Neuronal stem cell (in vitro differentiated cells): Measurements from ENCODE around the gene RMDN3.

Source experiments
- DNase-seq: peaks from one replicate; pipeline ENCODE4 v3.0.0-alpha.2; 2013; ENCODE audit warnings: low spot score
- H2AFZ ChIP-seq: one replicate; pipeline ENCODE4 v1.6.1; 2013; ENCODE audit warnings: mild to moderate bottlenecking, low read length, inconsistent platforms
- H2AK5ac ChIP-seq: 2 replicates; pipeline ENCODE4 v1.6.1; 2013; ENCODE audit warnings: low read depth, mild to moderate bottlenecking, inconsistent platforms, low read length, moderate library complexity, mixed read lengths
- H2BK120ac ChIP-seq: 2 replicates; pipeline ENCODE4 v1.6.1; 2013; ENCODE audit warnings: low read depth, mild to moderate bottlenecking, inconsistent platforms, low read length, moderate library complexity, mixed read lengths
- H2BK12ac ChIP-seq: one replicate; pipeline ENCODE4 v1.6.1; 2013; ENCODE audit warnings: low read length, inconsistent platforms
- H2BK15ac ChIP-seq: 2 replicates; pipeline ENCODE4 v1.6.1; 2013; ENCODE audit warnings: mild to moderate bottlenecking, low read length, inconsistent platforms, mixed read lengths
- H2BK5ac ChIP-seq: one replicate; pipeline ENCODE4 v1.6.1; 2013; ENCODE audit warnings: inconsistent platforms, mild to moderate bottlenecking, low read length, moderate library complexity
- H3K14ac ChIP-seq: one replicate; pipeline ENCODE4 v1.6.1; 2013; ENCODE audit warnings: low read length, inconsistent platforms
- H3K18ac ChIP-seq: 2 replicates; pipeline ENCODE4 v1.6.1; 2013; ENCODE audit warnings: low read length, inconsistent platforms
- H3K23ac ChIP-seq: 2 replicates; pipeline ENCODE4 v1.6.1; 2013; ENCODE audit warnings: low read depth, mild to moderate bottlenecking, mixed read lengths, low read length, inconsistent platforms; ENCODE audit not compliant: poor library complexity
- H3K27ac ChIP-seq: replicated peaks from 3 replicates; pipeline ENCODE4 v1.5.1; 2013; ENCODE audit warnings: low read length, inconsistent platforms
- H3K27me3 ChIP-seq, 3 experiments: 2 replicates each; pipeline ENCODE4 v1.6.1; 2013; ENCODE audit warnings: low read length in 3 of 3, mild to moderate bottlenecking in 2 of 3, inconsistent platforms in 1 of 3, low read depth in 1 of 3, mixed read lengths in 1 of 3, moderate library complexity in 1 of 3; ENCODE audit not compliant: control insufficient read depth in 3 of 3, insufficient read depth in 3 of 3
- H3K36me3 ChIP-seq, 2 donors: replicated peaks in 1 of 2; 2 replicates each; pipeline ENCODE4 v1.6.1; 2013; ENCODE audit warnings: low read length in 2 of 2; ENCODE audit not compliant: control insufficient read depth in 2 of 2, insufficient read depth in 2 of 2
- H3K4ac ChIP-seq: 2 replicates; pipeline ENCODE4 v1.6.1; 2013; ENCODE audit warnings: inconsistent platforms, mild to moderate bottlenecking, low read length, moderate library complexity
- H3K4me1 ChIP-seq, 2 donors: 1 replicate in 1 of 2; 2 replicates in 1 of 2; pipeline ENCODE4 v1.6.1; 2013; ENCODE audit warnings: low read length in 2 of 2, low read depth in 1 of 2; ENCODE audit not compliant: control insufficient read depth in 2 of 2, insufficient read depth in 1 of 2
- H3K4me2 ChIP-seq: one replicate; pipeline ENCODE4 v1.6.1; 2013; ENCODE audit warnings: mild to moderate bottlenecking, low read length, inconsistent platforms; ENCODE audit not compliant: insufficient read depth, poor library complexity, severe bottlenecking
- H3K4me3 ChIP-seq, 2 donors: 2 replicates each; pipeline ENCODE4 v1.5.1; 2013; ENCODE audit warnings: low read length in 2 of 2, mild to moderate bottlenecking in 2 of 2, inconsistent platforms in 1 of 2, moderate library complexity in 1 of 2
- H3K79me1 ChIP-seq: one replicate; pipeline ENCODE4 v1.6.1; 2013; ENCODE audit warnings: low read depth, mild to moderate bottlenecking, inconsistent platforms, low read length, moderate library complexity
- H3K9ac ChIP-seq: one replicate; pipeline ENCODE4 v1.6.1; 2013; ENCODE audit warnings: mild to moderate bottlenecking, low read depth, low read length, inconsistent platforms; ENCODE audit not compliant: poor library complexity
- H3K9me3 ChIP-seq, 2 donors: replicated peaks in 1 of 2; 2 replicates each; pipeline versions ENCODE3 to v1.6.1; 2013; ENCODE audit warnings: low read length in 2 of 2, mild to moderate bottlenecking in 2 of 2, inconsistent platforms in 1 of 2, low read depth in 1 of 2, mixed read lengths in 1 of 2, moderate library complexity in 1 of 2; ENCODE audit not compliant: control insufficient read depth in 2 of 2, insufficient read depth in 1 of 2
- H4K8ac ChIP-seq: one replicate; pipeline ENCODE4 v1.6.1; 2013; ENCODE audit warnings: low read depth, mild to moderate bottlenecking, inconsistent platforms, low read length, moderate library complexity
- H4K91ac ChIP-seq: one replicate; pipeline ENCODE4 v1.6.1; 2013; ENCODE audit warnings: low read length, low read depth, mild to moderate bottlenecking, inconsistent platforms; ENCODE audit not compliant: poor library complexity
- WGBS, 2 donors: extraction: QIAGEN DNeasy Blood & Tissue Kit; methylation state at CpG; one replicate each; pipeline ENCODE4 v1.1.7; 2013; ENCODE audit warnings: missing lambda C conversion rate in 2 of 2, mixed read lengths in 1 of 2; ENCODE audit not compliant: insufficient read length in 2 of 2, insufficient replicate concordance in 1 of 2; ENCODE audit errors: extremely low coverage in 2 of 2; 5-methylcytosine and 5-hydroxymethylcytosine counted together

RMDN3 gene

GRCh38 chr15:40716165-40716564 is 38.9 kb downstream of the RMDN3 start:
- no peaks in the 10 kb centered on the region for H3K27me3 ChIP-seq
- no peak overlapping the region for H3K18ac ChIP-seq
- no CpG with 5 or more reads among the region's 6 CpGs for WGBS, 2 donors
- no peak overlapping the region for H3K4me3 ChIP-seq
- H2AFZ ChIP-seq: no peak overlapping the region
- H3K4me2 ChIP-seq: no peak overlapping the region
- H2BK12ac ChIP-seq: no peak overlapping the region
- H3K14ac ChIP-seq: no peak overlapping the region
- H3K9ac ChIP-seq: no peak overlapping the region
- peaks cover 9 to 94% of the 10 kb centered on the region in 2 donors for H3K36me3 ChIP-seq
- H3K9me3 ChIP-seq: no peaks in the 10 kb centered on the region
- no peak overlapping the region for H3K4ac ChIP-seq
- no peak overlapping the region for H2BK120ac ChIP-seq
- H3K23ac ChIP-seq: no peak overlapping the region
- H2BK5ac ChIP-seq: no peak overlapping the region
- no peak for DNase-seq
- H3K79me1 ChIP-seq: no peaks in the 10 kb centered on the region
- no peak overlapping the region for H4K8ac ChIP-seq
- H3K27ac ChIP-seq: no peak overlapping the region
- H4K91ac ChIP-seq: no peak overlapping the region
- H3K4me1 ChIP-seq: no peaks in the 10 kb centered on the region
- H2BK15ac ChIP-seq: no peak overlapping the region
- H2AK5ac ChIP-seq: no peak overlapping the region

DNA sequence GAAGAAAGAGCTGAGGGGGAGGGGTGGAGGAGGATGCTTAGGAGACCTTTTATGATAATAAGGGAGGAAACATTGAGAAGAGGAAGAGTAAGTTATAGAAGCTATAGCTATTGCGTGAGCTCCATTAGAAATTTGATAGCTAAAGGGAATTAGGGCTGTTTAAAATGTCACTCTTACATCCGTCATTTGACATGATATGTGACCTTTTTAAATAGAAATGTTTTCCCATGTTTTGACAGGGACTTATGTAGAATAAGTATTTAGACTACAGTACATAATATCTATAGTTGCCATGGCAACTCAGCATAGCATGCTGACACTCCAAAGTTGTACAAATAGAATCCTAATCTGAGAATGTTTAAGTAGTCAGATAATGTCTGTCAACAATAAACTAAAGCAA is 40.9 kb downstream of the RMDN3 start:
- H4K91ac ChIP-seq: no peak overlapping the region
- no peak overlapping the region for H3K18ac ChIP-seq
- H3K79me1 ChIP-seq: no peaks in the 10 kb centered on the region
- no peaks in the 10 kb centered on the region for H3K27me3 ChIP-seq
- no peak overlapping the region for H3K14ac ChIP-seq
- no peak overlapping the region for H3K4me2 ChIP-seq
- WGBS, 2 donors: no CpG with 5 or more reads among the region's 2 CpGs
- H2BK5ac ChIP-seq: no peak overlapping the region
- H3K9ac ChIP-seq: no peak overlapping the region
- H2AK5ac ChIP-seq: no peak overlapping the region
- H3K27ac ChIP-seq: no peak overlapping the region
- H2BK15ac ChIP-seq: no peak overlapping the region
- no peaks in the 10 kb centered on the region for H3K9me3 ChIP-seq
- H3K36me3 ChIP-seq: peaks cover 16 to 91% of the 10 kb centered on the region in 2 donors
- no peak overlapping the region for H4K8ac ChIP-seq
- no peak overlapping the region for H2BK12ac ChIP-seq
- DNase-seq: no peak
- H3K23ac ChIP-seq: no peak overlapping the region
- H3K4me1 ChIP-seq: no peaks in the 10 kb centered on the region
- no peak overlapping the region for H2BK120ac ChIP-seq
- H3K4me3 ChIP-seq: no peak overlapping the region
- no peak overlapping the region for H2AFZ ChIP-seq
- H3K4ac ChIP-seq: no peak overlapping the region

GRCh38 chr15:40706121-40706520 is 48.9 kb downstream of the RMDN3 start:
- H3K4ac ChIP-seq: no peak overlapping the region
- no peak overlapping the region for H4K8ac ChIP-seq
- H3K36me3 ChIP-seq: peaks cover 17 to 93% of the 10 kb centered on the region in 2 donors
- no peak overlapping the region for H3K18ac ChIP-seq
- H2BK15ac ChIP-seq: no peak overlapping the region
- H3K27ac ChIP-seq: no peak overlapping the region
- no peak for DNase-seq
- H3K9me3 ChIP-seq: no peaks in the 10 kb centered on the region
- no CpG with 5 or more reads among the region's 2 CpGs for WGBS, 2 donors
- H4K91ac ChIP-seq: no peak overlapping the region
- no peak overlapping the region for H2BK5ac ChIP-seq
- H3K4me3 ChIP-seq: no peak overlapping the region
- no peak overlapping the region for H2BK120ac ChIP-seq
- H3K14ac ChIP-seq: no peak overlapping the region
- H2BK12ac ChIP-seq: no peak overlapping the region
- H2AFZ ChIP-seq: no peak overlapping the region
- no peak overlapping the region for H3K9ac ChIP-seq
- no peaks in the 10 kb centered on the region for H3K79me1 ChIP-seq
- H3K4me1 ChIP-seq: no peaks in the 10 kb centered on the region
- no peak overlapping the region for H3K23ac ChIP-seq
- no peaks in the 10 kb centered on the region for H3K27me3 ChIP-seq
- no peak overlapping the region for H2AK5ac ChIP-seq
- no peak overlapping the region for H3K4me2 ChIP-seq

DNA sequence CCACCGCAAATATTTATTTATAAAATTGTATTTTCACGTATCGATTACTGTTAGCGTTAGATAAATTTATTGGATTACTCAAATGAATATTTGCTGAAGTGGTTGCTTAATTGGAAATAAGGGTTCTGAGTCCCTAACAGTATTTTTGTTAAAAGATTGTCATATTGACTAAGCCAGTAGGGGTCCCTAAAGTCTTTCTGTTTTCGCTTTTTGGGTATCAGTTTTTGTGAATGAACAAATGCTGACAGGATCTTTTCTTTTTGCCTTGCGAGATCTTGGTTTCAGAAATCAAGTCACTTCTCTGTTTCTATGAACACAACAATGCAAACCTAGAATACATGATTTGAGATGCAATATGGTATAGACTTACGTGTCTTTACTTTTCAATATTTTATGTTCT is 53.0 kb downstream of the RMDN3 start:
- H2BK120ac ChIP-seq: no peak overlapping the region
- H3K4me3 ChIP-seq: no peak overlapping the region
- no peak overlapping the region for H4K8ac ChIP-seq
- H3K4me2 ChIP-seq: no peak overlapping the region
- H2BK12ac ChIP-seq: no peak overlapping the region
- H3K4ac ChIP-seq: no peak overlapping the region
- no peaks in the 10 kb centered on the region for H3K79me1 ChIP-seq
- no peak overlapping the region for H2AK5ac ChIP-seq
- H3K27me3 ChIP-seq: no peaks in the 10 kb centered on the region
- no peak overlapping the region for H4K91ac ChIP-seq
- H3K27ac ChIP-seq: no peak overlapping the region
- H3K9me3 ChIP-seq: no peaks in the 10 kb centered on the region
- WGBS, 2 donors: 100% methylated on average over 3 of the region's 7 CpGs; no CpG with 5 or more reads in 1 of the 2 donors
- no peak overlapping the region for H2BK5ac ChIP-seq
- H3K9ac ChIP-seq: no peak overlapping the region
- H3K18ac ChIP-seq: no peak overlapping the region
- DNase-seq: no peak
- no peak overlapping the region for H2BK15ac ChIP-seq
- no peaks in the 10 kb centered on the region for H3K4me1 ChIP-seq
- H3K36me3 ChIP-seq: peaks cover 12 to 94% of the 10 kb centered on the region in 2 donors
- no peak overlapping the region for H3K14ac ChIP-seq
- H3K23ac ChIP-seq: no peak overlapping the region
- no peak overlapping the region for H2AFZ ChIP-seq
